GM19043 (cell line): ENCODE results near the gene TMCC1.
"Not testable (repeated sequence)": the region's sequence is repeated elsewhere in the genome, so short reads cannot be mapped to it uniquely, and the experiment has no call there.

Source experiments
- ATAC-seq: cut with Tn5 transposase; IDR thresholded peaks from one replicate; pipeline ENCODE4 v1.9.1; 2021; ENCODE audit warnings: low read depth; ENCODE audit not compliant: unreplicated experiment

Gene TMCC1

GRCh38 chr3:129892857-129893580 is 492 bp downstream of the TMCC1 start:
- ATAC-seq = peak; percentile 49

- ATAC-seq = no peak
Observed at GRCh38 chr3:129892486-129892856, 1.0 kb downstream of the TMCC1 start.

GRCh38 chr3:129890891-129891290 is 2.6 kb downstream of the TMCC1 start:
- no peak for ATAC-seq

DNA sequence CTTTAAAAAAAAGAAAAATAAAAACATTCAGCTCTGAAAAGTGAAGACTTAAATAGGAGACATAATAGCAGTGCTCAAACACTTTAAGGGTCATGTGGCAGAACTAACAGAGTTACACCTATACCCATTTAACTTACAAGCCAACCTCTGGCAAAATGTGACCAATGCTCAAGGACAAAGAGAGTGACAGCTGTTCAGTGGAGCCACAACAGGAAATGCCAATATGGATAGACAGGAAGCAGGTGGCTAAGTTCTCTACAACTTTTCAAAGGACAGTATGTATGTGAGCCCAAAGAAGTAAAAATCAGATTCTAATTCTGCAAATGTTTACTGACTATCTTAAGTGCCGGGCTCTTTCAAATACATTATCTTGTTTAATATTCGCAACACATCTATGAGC is 3.4 kb downstream of the TMCC1 start:
- no peak for ATAC-seq

DNA sequence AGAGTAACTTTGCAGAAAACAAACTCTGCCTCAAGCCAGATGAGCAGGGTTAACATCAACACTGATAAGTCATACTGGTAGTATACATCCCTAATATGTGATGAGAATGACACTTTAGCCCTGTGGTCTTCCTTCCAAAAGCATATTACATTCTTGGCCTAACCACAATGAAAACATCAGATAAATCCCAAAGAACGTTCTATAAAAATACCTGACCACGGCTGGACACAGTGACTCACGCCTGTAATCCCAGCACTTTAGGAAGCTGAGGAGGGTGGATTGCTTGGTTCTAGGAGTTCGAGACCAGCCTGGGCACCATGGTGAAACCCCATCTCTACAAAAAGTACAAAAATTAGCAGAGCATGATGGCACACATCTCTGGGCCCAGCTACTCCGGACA is 4.7 kb downstream of the TMCC1 start:
- ATAC-seq = no peak

DNA sequence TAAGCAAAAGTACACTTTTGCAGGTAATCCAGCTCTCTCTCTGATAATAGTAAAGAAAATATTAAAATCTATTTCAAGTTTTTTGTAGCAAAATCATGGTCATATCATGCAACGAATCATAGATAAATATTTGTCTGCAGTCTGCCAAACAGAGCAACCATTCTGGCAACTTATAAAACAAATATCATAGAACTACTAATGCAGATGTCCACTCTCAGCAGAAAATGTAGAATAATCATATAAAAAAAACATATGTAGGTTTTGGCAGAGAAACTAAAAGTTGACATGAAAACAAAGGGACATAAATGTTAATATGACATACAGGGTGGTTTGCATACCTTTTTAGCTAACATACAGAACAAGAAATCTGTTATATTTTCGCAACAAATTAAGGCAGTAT is 12.2 kb downstream of the TMCC1 start:
- ATAC-seq = no peak

DNA sequence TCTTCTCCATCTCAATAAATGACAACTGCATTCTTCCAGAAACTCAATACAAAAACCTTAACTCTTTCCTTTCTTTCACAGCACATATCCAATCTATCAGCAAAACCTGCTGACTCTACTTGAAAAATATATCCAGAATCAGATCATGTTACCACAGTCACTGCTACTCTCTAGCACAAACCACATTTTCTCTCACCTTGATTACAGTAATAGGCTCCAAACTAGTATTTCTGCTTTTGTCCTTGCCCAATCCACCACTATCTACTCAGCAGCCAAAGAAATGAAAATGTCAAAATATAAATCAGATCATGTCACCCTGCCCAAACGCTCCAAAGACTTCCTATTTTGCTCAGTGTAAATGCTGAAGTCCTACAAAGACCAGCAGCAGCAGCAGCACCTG is 15.2 kb downstream of the TMCC1 start:
- no peak for ATAC-seq

GRCh38 chr3:129874479-129874878 is 19.0 kb downstream of the TMCC1 start:
- not testable (repeated sequence) for ATAC-seq

DNA sequence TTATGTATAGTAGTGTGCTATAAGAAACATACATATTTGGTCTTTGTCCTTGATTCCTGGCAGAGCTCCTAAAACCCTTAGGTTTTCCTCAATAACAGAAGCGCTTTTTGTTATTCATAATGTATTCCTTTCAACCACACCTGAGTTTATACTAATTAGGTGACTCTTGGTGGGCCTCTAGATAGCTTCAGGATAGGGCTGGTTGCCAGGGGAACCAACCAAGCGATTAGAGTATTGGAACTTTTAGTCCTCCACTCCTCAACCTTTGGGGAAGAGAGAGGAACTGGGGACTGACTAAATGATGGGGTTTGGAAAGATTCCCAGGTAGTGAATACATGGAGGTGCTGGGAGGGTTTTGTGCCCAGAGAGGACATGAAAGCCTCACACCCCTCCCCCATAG is 24.6 kb downstream of the TMCC1 start:
- ATAC-seq = no peak

DNA sequence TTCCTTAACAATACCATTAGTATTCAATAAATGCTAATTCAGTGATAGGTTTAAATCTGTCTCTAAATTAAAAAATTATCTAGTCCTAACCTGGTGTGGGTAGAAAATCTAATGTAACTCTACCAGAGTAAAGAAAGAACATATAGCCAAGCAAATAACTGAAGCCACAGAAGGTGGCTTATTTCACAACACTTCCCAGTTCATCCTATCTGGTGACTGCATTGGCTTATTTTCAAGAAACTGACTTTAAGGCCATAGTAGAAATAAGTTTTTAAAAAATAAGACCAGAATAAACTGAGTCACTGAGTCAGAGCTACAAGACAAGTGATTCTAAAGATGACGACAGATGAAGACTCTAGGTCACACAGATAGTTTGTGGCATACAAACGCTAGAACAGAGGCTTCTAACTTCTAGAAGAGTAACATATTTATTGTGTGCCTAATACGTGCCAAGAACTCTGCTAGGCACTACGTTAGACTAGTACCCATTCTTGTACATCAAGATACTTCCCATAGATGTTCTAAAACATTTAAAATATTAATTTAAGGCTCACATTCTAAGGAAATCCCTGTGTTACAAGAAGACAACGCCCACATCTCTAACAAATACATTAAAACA is 25.9 kb downstream of the TMCC1 start:
- no peak for ATAC-seq

DNA sequence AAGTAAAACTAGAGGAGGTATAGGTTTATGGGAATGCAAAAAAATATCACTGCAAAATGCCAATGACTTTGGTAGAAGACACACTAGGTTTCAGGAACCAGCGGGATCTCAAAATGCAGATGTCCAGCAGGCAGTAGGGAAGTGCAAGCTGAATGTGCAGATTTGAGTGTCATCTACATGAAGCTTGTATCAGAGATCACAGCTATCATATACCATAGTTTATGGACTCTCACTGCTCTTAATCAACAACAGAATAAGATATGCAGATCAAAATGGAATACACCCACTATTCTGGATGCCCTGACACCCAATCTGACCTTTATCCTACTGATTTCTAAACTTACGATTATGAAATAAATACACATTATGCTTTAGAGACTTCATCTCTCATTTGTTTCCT is 27.7 kb downstream of the TMCC1 start:
- ATAC-seq = no peak

GRCh38 chr3:129864519-129864918 is 29.0 kb downstream of the TMCC1 start:
- no peak for ATAC-seq

GRCh38 chr3:129859272-129859671 is 34.2 kb downstream of the TMCC1 start:
- ATAC-seq = no peak

DNA sequence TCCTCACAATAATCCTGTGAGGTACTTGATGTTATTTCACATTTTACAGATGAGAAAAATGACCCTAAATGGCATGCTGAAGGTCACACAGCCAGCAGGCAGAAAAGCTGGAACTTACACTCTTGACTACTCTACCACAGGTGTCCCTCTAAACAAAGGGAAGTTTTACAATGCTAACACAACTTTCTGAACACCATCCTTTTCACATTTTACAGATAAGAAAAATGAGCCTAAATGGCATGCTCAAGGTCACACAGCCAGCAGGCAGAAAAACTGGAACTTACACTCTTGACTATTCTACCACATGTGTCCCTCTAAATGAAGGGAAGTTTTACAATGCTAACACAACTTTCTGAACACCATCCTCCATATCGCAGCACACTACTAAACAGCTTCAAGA is 35.6 kb downstream of the TMCC1 start:
- ATAC-seq = no peak

DNA sequence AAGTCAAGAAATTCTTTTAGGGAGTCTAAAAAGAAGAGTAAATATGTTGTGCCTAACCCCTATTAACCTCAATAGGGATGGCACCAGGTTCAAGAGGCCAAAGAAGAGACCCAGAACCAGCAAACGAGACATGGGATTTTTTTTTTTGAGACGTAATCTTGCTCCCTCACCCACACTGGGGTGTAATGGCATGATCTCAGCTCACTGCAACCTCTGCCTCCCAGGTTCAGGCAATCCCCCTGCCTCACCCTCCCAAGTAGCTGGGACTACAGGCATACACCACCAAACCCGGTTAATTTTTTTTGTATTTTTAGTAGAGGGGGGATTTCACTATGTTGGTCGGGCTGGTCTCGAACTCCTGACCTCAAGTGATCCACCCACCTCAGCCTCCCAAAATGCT is 36.7 kb downstream of the TMCC1 start:
- ATAC-seq = not testable (repeated sequence)

DNA sequence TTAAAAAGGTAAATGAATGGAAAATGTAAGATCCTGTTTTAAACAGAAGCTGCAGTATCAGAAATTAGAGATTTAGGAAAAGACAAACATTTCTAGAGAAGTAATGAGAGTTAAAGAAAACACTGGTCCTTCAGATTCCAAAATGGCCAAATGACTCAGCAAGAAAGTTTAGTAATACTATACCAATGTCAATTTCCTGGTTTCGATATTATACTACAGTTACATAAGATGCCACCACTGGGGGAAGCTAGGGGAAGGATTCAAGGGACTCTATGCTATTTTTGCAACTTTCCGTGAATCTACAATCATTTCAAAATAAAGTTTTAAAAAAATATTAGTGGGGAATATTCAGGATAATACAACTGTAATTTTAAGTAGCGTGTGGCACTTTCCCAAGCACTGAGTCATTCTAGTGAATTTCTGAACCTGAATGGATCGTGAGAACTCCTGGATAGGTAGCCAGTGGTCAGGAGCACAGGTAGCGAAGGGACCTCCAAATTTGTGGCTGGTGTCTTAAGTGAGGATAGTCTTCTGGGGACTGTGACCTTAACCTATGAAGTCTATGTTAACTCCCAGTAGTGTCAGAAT is 37.6 kb downstream of the TMCC1 start:
- no peak for ATAC-seq

GRCh38 chr3:129855170-129855831 is 38.2 kb downstream of the TMCC1 start:
- ATAC-seq = no peak

DNA sequence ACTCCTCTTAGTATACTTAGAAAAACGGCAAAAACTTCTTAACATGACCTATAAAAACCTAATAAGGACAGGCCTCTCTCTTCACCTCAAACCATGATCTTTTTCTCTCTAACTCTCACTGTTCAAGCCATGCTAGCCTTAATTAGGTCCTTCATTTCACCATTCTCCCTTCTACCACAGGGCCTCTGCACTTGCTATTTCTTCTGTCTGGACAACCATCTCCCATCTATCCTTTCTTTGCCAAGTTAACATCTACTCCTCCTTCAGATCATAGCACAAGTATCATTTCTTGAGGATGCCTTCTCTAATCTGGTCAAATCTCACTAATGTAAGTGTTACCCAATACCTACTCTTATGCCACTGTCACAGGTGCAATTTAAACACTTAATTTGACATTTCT is 39.1 kb downstream of the TMCC1 start:
- no peak for ATAC-seq

DNA sequence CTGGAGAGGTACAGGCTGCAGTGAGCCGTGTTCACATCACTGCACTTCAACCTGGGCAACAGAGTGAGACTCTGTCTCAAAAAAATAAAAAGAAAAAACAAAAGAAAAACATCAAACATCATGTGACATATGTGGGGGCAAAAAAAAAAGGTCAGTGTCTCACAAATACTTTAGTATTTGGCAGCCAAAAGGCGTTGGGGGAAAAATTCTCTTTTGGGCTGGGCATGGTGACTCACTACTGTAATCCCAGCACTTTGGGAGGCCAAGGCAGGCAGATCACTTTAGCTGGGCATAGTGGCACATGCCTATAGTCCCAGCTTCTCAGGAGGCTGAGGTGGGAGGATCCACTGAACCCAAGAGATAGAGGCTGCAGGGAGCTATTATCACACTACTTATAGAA is 47.6 kb downstream of the TMCC1 start:
- no peak for ATAC-seq

DNA sequence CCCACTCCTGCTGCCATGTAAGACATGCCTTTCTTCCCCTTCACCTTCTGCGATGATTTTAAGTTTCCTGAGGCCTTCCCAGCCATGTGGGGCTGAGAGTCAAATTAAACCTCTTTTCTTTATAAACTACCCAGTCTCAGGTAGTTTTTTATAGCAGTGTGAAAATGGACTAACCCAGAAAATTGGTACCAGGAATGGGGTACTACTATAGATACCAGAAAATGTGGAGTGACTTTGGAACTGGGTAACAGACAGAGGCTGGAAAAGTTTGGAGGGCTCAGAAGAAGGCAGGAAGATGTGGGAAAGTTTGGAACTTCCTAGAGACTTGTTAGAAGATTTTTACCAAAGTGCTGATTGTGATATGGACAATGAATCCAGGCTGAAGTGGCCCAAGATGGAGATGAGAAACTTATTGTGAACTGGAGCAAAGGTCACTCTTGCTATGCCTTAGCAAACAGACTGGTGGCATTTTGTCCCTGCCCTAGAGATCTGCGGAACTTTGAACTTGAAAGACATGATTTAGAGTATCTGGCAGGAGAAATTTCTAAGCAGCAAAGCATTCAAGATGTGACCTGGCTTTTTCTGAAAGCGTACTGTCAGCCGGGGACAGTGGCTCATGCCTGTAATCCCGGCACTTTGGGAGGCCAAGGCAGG is 52.7 kb downstream of the TMCC1 start:
- ATAC-seq = no peak

- no peak for ATAC-seq
Observed at GRCh38 chr3:129838086-129838485, 55.4 kb downstream of the TMCC1 start.
